Osteoblast (primary cell): ENCODE results near the gene DCAF8L2. TPM values are rescaled to one million over a fixed set of nuclear protein-coding genes. Genes with fewer than 3 reads are reported as not detected.
"Not testable (repeated sequence)": the region's sequence is repeated elsewhere in the genome, so short reads cannot be mapped to it uniquely, and the experiment has no call there.

Source experiments
- DNase-seq: peaks from one replicate; pipeline ENCODE4 v3.0.0; 2011; ENCODE audit warnings: low spot score, mixed read lengths; ENCODE audit not compliant: insufficient read length; ENCODE audit errors: missing footprints
- H2AFZ ChIP-seq: 2 replicates; pipeline ENCODE4 v1.6.0; 2011; ENCODE audit warnings: mild to moderate bottlenecking, low read length
- H3K27ac ChIP-seq: 2 replicates; pipeline ENCODE4 v1.5.1; 2011; ENCODE audit warnings: mild to moderate bottlenecking, low read depth, low read length, moderate library complexity
- H3K27me3 ChIP-seq: 2 replicates; pipeline ENCODE4 v1.6.0; 2012; ENCODE audit warnings: mild to moderate bottlenecking, control low read depth, inconsistent platforms, low read length, moderate library complexity; ENCODE audit not compliant: insufficient read depth
- H3K36me3 ChIP-seq: 2 replicates; pipeline ENCODE4 v1.5.1; 2011; ENCODE audit warnings: mild to moderate bottlenecking, low read length, control low read depth, moderate library complexity; ENCODE audit not compliant: insufficient read depth
- H3K4me1 ChIP-seq: 2 replicates; pipeline ENCODE4 v1.5.1; 2011; ENCODE audit warnings: mild to moderate bottlenecking, low read length, control low read depth, moderate library complexity; ENCODE audit not compliant: insufficient read depth
- H3K4me2 ChIP-seq: 2 replicates; pipeline ENCODE4 v1.6.0; 2011; ENCODE audit warnings: mild to moderate bottlenecking, low read length; ENCODE audit not compliant: insufficient read depth
- H3K4me3 ChIP-seq: fragments of 200-600 bp; sonication (generic); 3 replicates; pipeline ENCODE4 v1.5.1; 2012; ENCODE audit warnings: mild to moderate bottlenecking, low read length, inconsistent platforms; ENCODE audit not compliant: insufficient read depth
- H3K79me2 ChIP-seq: 2 replicates; pipeline ENCODE4 v1.6.0; 2012; ENCODE audit warnings: mild to moderate bottlenecking, low read length, control low read depth, inconsistent platforms; ENCODE audit not compliant: insufficient read depth
- H3K9me3 ChIP-seq: 2 replicates; pipeline ENCODE4 v1.5.1; 2011; ENCODE audit warnings: low read depth, low read length, control low read depth
- H4K20me1 ChIP-seq: 2 replicates; pipeline ENCODE4 v1.6.0; 2012; ENCODE audit warnings: mild to moderate bottlenecking, low read length, control low read depth; ENCODE audit not compliant: insufficient read depth
- CTCF ChIP-seq: IDR thresholded peaks from 2 replicates; pipeline ENCODE4 v1.5.1; 2011; ENCODE audit warnings: mild to moderate bottlenecking, low read depth, low read length, moderate library complexity; ENCODE audit errors: extremely low read depth
- total RNA-seq: library from RNA; depleted of rRNA; stranded (reverse); fragments of >200 nt; gene quantifications from 2 replicates; pipeline ENCODE4 v1.2.3, GENCODE V29; 2012

DCAF8L2 gene
- total RNA-seq, 1 donor: not detected

GRCh38 chrX:27731962-27732361, 141.8 kb downstream of the DCAF8L2 start:
- no peak overlapping the region for H2AFZ ChIP-seq
- no peak overlapping the region for H3K27ac ChIP-seq
- H4K20me1 ChIP-seq: no peaks in the 10 kb centered on the region
- H3K36me3 ChIP-seq: no peaks in the 10 kb centered on the region
- no peaks in the 10 kb centered on the region for H3K27me3 ChIP-seq
- no peak for TF ChIP-seq CTCF
- no peak for DNase-seq
- H3K4me2 ChIP-seq: no peak overlapping the region
- no peak overlapping the region for H3K4me3 ChIP-seq
- no peaks in the 10 kb centered on the region for H3K4me1 ChIP-seq
- no peaks in the 10 kb centered on the region for H3K9me3 ChIP-seq
- H3K79me2 ChIP-seq: no peaks in the 10 kb centered on the region

GRCh38 chrX:27735914-27736313, 145.8 kb downstream of the DCAF8L2 start:
- TF ChIP-seq CTCF: no peak
- Histone ChIP-seq H3K4me2 (no peak overlapping the region), H2AFZ (no peak overlapping the region), H4K20me1 (no peaks in the 10 kb centered on the region), H3K4me1 (no peaks in the 10 kb centered on the region), H3K4me3 (no peak overlapping the region), H3K79me2 (no peaks in the 10 kb centered on the region), H3K27ac (no peak overlapping the region), H3K36me3 (no peaks in the 10 kb centered on the region), H3K9me3 (peaks cover 3% of the 10 kb centered on the region), H3K27me3 (no peaks in the 10 kb centered on the region)
- DNase-seq: no peak

GRCh38 chrX:27740933-27741332, 150.8 kb downstream of the DCAF8L2 start:
- TF ChIP-seq CTCF: no peak
- Histone ChIP-seq H3K4me1 (no peaks in the 10 kb centered on the region), H3K9me3 (peaks cover 3% of the 10 kb centered on the region), H3K27ac (no peak overlapping the region), H3K4me2 (no peak overlapping the region), H3K27me3 (no peaks in the 10 kb centered on the region), H3K79me2 (no peaks in the 10 kb centered on the region), H2AFZ (no peak overlapping the region), H4K20me1 (no peaks in the 10 kb centered on the region), H3K36me3 (no peaks in the 10 kb centered on the region), H3K4me3 (no peak overlapping the region)
- no peak for DNase-seq

- not testable (repeated sequence) for H3K9me3 ChIP-seq, H3K4me3 ChIP-seq, H3K27me3 ChIP-seq, H4K20me1 ChIP-seq, H3K4me1 ChIP-seq, H3K27ac ChIP-seq, H3K4me2 ChIP-seq, H3K36me3 ChIP-seq, H2AFZ ChIP-seq, DNase-seq, H3K79me2 ChIP-seq
Measured at GRCh38 chrX:27743521-27743920, 153.4 kb downstream of the DCAF8L2 start.
